ENCODE results near the gene AFAP1L1. TPM values are rescaled to one million over a fixed set of nuclear protein-coding genes. Genes with fewer than 3 reads are reported as not detected.

The AFAP1L1 gene
- total RNA-seq, 1 donor from 2014 or later = 0.25 TPM

DNA sequence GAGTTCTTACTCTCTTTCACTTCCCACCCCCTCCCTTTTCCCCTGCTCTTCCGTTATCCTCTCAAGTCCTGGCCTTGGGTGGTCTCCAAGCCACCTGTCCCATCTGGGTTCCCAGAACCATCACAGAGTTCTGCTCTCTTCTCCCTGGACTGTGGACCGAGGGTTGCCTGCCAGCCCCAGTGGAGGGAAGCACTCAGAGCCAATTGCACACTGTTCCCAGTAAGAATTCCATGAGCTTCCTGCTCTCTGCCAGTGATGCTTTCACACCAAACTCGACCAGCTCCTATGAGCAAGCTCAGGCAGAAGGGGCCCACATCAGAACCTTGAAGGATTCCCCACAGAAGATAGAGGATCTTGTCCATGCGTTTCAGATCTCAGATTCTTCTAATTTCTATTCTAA lies 20.1 kb upstream of the AFAP1L1 start:
- TF ChIP-seq, protein P1, sequence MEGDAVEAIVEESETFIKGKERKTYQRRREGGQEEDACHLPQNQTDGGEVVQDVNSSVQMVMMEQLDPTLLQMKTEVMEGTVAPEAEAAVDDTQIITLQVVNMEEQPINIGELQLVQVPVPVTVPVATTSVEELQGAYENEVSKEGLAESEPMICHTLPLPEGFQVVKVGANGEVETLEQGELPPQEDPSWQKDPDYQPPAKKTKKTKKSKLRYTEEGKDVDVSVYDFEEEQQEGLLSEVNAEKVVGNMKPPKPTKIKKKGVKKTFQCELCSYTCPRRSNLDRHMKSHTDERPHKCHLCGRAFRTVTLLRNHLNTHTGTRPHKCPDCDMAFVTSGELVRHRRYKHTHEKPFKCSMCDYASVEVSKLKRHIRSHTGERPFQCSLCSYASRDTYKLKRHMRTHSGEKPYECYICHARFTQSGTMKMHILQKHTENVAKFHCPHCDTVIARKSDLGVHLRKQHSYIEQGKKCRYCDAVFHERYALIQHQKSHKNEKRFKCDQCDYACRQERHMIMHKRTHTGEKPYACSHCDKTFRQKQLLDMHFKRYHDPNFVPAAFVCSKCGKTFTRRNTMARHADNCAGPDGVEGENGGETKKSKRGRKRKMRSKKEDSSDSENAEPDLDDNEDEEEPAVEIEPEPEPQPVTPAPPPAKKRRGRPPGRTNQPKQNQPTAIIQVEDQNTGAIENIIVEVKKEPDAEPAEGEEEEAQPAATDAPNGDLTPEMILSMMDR (IDR thresholded peaks at IDR 0.05; ENCODE audit: partially characterized antibody, unreplicated experiment) = no peak
- Mint-ChIP-seq H3K4me3 (ENCODE audit: unreplicated experiment) (no peak overlapping the region), H3K27me3 (ENCODE audit: unreplicated experiment) (no peaks in the 10 kb centered on the region)

DNA sequence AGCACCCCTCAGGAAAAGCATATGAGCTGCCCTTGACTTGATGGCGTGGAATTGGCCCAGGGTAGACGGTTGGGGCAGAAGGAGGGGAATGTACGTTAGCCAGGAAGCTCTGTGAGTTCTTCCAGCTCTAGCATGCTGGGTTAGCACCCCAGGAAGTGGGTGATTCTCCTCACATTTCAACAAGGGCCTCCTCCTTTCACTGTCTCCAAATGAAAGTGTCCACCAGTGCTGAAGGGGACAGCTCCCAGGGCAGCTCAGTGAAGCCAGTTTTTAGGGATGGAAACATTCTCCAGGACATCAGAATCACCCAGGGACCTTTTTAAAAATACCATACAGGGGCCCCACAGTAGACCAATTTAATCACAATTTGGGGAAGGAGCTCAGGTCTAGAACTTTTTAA lies 17.2 kb upstream of the AFAP1L1 start:
- TF ChIP-seq, protein P1 (IDR thresholded peaks at IDR 0.05; ENCODE audit: partially characterized antibody, unreplicated experiment) = no peak
- H3K4me1 Mint-ChIP-seq (ENCODE audit: low read depth, unreplicated experiment) = no peaks in the 10 kb centered on the region
- DNase-seq = no peak
- H3K36me3 Mint-ChIP-seq (ENCODE audit: unreplicated experiment) = peaks cover 14% of the 10 kb centered on the region
- no peak overlapping the region for H3K4me3 Mint-ChIP-seq (ENCODE audit: unreplicated experiment)
- H3K27me3 Mint-ChIP-seq (ENCODE audit: unreplicated experiment) = no peaks in the 10 kb centered on the region
- no peak overlapping the region for H3K27ac Mint-ChIP-seq (ENCODE audit: unreplicated experiment)
- no peaks in the 10 kb centered on the region for H3K9me3 Mint-ChIP-seq (ENCODE audit: unreplicated experiment)

More for the DNA sequence above, 20.1 kb upstream of the AFAP1L1 start:
- Mint-ChIP-seq H3K27ac (ENCODE audit: unreplicated experiment) (no peak overlapping the region), H3K4me1 (ENCODE audit: low read depth, unreplicated experiment) (no peaks in the 10 kb centered on the region), H3K9me3 (ENCODE audit: unreplicated experiment) (peaks cover 3% of the 10 kb centered on the region), H3K36me3 (ENCODE audit: unreplicated experiment) (peaks cover 20% of the 10 kb centered on the region)
- no peak for DNase-seq

- TF ChIP-seq, protein P1 (IDR thresholded peaks at IDR 0.05; ENCODE audit: partially characterized antibody, unreplicated experiment) = no peak
- Mint-ChIP-seq H3K27me3 (ENCODE audit: unreplicated experiment) (no peaks in the 10 kb centered on the region), H3K4me3 (ENCODE audit: unreplicated experiment) (no peak overlapping the region), H3K9me3 (ENCODE audit: unreplicated experiment) (no peaks in the 10 kb centered on the region), H3K4me1 (ENCODE audit: low read depth, unreplicated experiment) (no peaks in the 10 kb centered on the region), H3K36me3 (ENCODE audit: unreplicated experiment) (peaks cover 14% of the 10 kb centered on the region), H3K27ac (ENCODE audit: unreplicated experiment) (no peak overlapping the region)
- no peak for DNase-seq
Observed at GRCh38 chr5:149256451-149256850, 15.2 kb upstream of the AFAP1L1 start.

DNA sequence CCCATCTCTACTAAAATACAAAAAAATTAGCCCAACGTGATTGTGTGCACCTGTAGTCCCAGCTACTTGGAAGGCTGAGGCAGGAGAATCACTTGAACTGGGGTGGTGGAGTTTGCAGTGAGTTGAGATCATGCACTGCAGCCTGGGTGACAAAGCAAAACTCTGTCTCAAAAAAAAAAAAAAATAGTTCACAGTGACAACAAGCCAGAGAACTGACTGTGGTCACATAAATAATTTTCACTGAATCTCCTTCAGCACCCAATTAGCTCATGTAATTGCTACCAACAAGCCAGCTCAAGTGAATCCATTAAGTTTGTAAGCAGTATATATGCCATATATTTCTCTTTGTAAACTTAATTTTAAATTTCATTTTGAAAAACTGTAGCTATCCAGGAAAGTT lies 14.5 kb upstream of the AFAP1L1 start:
- Mint-ChIP-seq H3K9me3 (ENCODE audit: unreplicated experiment) (no peaks in the 10 kb centered on the region), H3K4me3 (ENCODE audit: unreplicated experiment) (no peak overlapping the region), H3K27ac (ENCODE audit: unreplicated experiment) (no peak overlapping the region), H3K36me3 (ENCODE audit: unreplicated experiment) (peaks cover 14% of the 10 kb centered on the region), H3K27me3 (ENCODE audit: unreplicated experiment) (peaks cover 6% of the 10 kb centered on the region), H3K4me1 (ENCODE audit: low read depth, unreplicated experiment) (no peaks in the 10 kb centered on the region)
- DNase-seq = no peak
- TF ChIP-seq, protein P1 (IDR thresholded peaks at IDR 0.05; ENCODE audit: partially characterized antibody, unreplicated experiment) = no peak

GRCh38 chr5:149257889-149258705 lies 13.6 kb upstream of the AFAP1L1 start:
- no peaks in the 10 kb centered on the region for H3K4me1 Mint-ChIP-seq (ENCODE audit: low read depth, unreplicated experiment)
- no peak for DNase-seq
- no peak overlapping the region for H3K27ac Mint-ChIP-seq (ENCODE audit: unreplicated experiment)
- H3K9me3 Mint-ChIP-seq (ENCODE audit: unreplicated experiment) = no peaks in the 10 kb centered on the region
- H3K36me3 Mint-ChIP-seq (ENCODE audit: unreplicated experiment) = peaks cover 12% of the 10 kb centered on the region
- peaks cover 6% of the 10 kb centered on the region for H3K27me3 Mint-ChIP-seq (ENCODE audit: unreplicated experiment)
- H3K4me3 Mint-ChIP-seq (ENCODE audit: unreplicated experiment) = no peak overlapping the region
- TF ChIP-seq, protein P1 (IDR thresholded peaks at IDR 0.05; ENCODE audit: partially characterized antibody, unreplicated experiment) = no peak
